Subcutaneous adipose tissue (tissue), 4 donors: ENCODE results near the gene ZNF80. TPM values are rescaled to one million over a fixed set of nuclear protein-coding genes. Genes with fewer than 3 reads are reported as not detected.

ENCODE experiments used
- total RNA-seq, 4 donors: library from RNA; depleted of rRNA; stranded (reverse); fragments of >200 nt; gene quantifications; one replicate each; pipeline ENCODE4 v1.1.0, GENCODE V29; 2016

The ZNF80 gene
- total RNA-seq, 4 donors from 2014 or later, result 0.49 TPM; not detected in 3

Other genes starting within 250 kb of the ZNF80 start
- gene CCDC191, start 181.1 kb downstream of the ZNF80 start, total RNA-seq, result 1 to 10 TPM; 3.2 to 5.1 (median 4.1) TPM
- gene QTRT2, start 180.8 kb downstream of the ZNF80 start, total RNA-seq, result 10 to 100 TPM; 13.4 to 22.2 (median 18.1) TPM
- gene DRD3, start 58.5 kb downstream of the ZNF80 start, total RNA-seq, result not detected
- gene TIGIT, start 56.5 kb upstream of the ZNF80 start, total RNA-seq, result 1 to 10 TPM in 2 of 4 donors, under 1 TPM in 1, not detected in 1; 0.44 to 3.3 (median 1.4) TPM